NOMO-1 (cell line): ENCODE results near the gene FMN1.
"Not testable (repeated sequence)": the region's sequence is repeated elsewhere in the genome, so short reads cannot be mapped to it uniquely, and the experiment has no call there.

Source experiments
- DNase-seq, 2 experiments: peaks; one replicate each; lab custom pipeline; 2025; ENCODE audit not compliant: unreplicated experiment in 2 of 2; lab: John Stamatoyannopoulos, UW

FMN1 gene

DNA sequence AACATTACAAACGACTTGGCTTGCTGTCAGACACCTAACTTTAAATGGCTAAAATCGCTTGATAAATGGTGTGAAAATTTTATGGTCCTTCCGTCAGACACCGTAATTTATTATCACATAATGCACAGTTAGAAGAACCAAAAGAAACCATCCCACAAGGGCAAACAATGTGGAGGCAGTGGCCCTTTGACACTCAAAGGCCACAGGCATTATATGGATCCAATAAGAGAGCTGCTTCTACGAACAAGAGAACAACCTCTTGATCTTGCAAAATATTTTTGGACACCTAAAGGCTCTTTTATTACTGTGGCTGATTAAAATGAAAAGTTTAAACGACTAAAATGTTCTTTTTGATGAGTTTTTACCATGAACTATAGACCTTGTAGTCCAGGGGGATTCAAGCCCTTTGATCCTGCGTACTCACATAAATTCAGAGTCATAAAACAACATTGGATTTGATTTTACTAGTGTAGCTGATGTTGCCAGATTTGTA is 202.8 kb downstream of the FMN1 start:
- DNase-seq: no peak

DNA sequence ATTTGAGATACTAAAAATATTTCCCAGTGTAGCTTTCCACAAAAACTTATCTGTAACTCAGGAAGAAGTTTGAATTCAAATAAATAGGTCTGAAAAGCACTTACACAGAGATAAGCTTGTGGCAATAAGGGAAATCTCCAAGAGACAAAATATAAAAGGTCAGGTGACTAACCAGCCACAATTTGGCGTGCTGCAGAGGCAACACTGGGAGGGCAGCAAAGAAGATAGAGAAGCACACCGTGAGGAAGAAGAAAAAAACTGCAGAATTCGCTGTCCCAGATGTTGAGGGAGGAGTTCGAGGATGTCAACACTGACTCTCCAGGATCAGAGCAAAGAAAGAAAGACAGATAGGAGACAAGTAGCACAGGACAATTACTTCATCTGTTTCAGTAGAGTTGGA is 204.4 kb downstream of the FMN1 start:
- DNase-seq: no peak

DNA sequence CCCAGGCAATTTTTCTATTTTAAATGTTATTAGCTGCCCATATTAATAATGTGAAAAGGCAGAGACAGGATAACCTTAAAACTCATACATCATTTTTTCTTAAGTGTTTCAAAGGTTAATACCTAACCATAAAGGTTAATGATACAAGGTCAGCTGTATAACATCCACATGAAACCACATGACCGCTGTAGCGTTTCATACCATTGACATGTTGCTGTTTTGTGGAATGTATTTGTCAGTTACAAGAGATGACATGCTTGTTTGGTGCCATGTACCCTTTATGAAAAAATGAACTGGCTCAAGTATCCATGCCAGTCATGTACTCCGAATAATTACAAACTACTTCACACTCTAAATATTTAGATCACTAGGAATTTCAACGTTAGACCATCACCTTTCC is 207.4 kb downstream of the FMN1 start:
- DNase-seq: no peak

- no peak for DNase-seq
Observed at GRCh38 chr15:32986147-32986546, 208.4 kb downstream of the FMN1 start.

DNA sequence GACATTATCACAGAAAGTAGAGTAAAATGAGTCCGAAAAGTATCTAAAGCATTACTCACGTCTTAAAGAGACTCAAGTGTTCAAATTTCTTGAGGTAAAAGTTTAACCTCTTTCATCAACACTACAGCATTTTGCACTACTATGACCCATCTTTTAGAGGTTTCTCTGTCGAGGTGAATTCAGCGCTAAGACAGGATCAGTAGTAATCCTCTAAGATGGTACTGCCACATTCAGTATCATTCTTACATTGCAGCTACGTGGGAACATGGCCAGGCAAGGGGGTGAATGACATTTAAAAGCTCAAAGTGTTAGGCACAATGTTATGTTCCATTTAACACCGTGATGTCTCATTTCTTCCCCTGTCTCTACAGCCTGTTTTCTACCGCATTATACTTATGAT is 210.8 kb downstream of the FMN1 start:
- DNase-seq: no peak

- DNase-seq: no peak
Observed at GRCh38 chr15:32982001-32982400, 212.5 kb downstream of the FMN1 start.

DNA sequence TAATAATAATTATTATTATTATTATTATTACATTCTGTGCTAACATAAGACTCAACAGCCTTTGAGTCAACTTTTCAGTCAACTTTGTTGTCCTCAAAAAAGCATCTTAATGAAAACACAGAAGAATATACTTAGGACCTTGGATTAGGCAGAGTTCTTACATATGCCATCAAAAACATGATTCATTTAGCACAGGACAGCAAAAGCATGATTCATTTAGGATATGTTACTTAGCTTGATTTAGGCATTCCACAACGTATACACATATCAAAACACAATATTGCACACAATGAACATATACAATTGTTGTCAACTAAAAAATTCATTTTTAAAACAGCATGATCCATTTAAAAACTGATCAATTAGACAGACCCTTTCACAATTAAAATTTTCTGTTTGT is 213.0 kb downstream of the FMN1 start:
- no peak for DNase-seq

GRCh38 chr15:32979710-32980109 is 214.8 kb downstream of the FMN1 start:
- no peak for DNase-seq

DNA sequence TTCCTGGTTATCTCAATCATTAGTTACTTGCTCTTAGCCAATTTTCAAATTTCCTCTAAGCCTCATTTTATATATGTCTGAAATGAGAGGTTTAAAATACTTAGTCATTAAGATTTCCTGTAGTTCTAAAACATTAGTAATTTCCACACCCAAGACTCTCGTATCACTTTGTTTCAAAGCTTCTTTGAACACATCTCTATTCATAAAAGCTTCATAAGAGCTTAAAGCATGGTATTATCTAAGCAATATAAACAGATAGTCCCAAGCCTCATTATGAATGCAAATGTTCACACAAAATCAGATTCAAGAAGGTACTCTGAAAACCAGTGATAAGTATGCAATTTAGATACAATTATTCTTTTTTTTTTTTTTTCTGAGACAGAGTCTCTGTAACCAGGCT is 217.0 kb downstream of the FMN1 start:
- DNase-seq: no peak

DNA sequence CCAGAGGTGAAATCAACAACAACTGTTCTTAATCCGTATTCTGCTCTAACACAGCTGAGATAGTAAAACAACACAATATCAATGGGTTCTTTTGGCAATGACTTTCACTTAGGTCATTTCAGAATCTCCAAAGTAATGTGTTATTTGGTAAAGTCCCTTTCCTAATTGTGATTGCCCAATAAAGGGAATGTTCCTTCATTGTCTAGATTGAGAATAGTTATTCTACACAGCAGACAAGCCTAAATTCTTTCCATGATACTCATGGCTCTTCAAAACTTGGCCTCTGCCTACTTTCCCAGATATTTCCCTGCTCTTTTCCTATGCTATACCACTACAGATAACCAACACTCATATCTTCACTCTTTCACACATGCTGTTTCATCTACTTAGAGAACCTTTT is 219.8 kb downstream of the FMN1 start:
- no peak for DNase-seq

DNA sequence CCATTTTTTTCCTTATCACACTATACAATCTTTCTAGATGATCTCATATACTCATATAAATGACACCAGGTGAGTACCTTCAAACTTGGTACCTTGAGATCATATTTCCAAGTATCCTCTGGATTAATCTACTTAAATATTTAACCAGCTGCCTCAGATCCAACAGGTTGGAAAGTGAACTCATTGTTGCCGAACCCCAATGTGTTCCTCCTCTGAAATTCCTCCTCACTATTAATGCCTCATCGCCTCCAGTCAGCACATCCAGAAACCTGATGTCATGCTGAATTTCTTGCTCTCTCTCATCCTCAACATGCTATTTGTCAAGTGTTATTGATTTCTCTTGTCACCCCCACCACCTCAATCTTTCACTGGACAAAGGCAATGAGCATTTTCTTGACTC is 221.8 kb downstream of the FMN1 start:
- no peak for DNase-seq

DNA sequence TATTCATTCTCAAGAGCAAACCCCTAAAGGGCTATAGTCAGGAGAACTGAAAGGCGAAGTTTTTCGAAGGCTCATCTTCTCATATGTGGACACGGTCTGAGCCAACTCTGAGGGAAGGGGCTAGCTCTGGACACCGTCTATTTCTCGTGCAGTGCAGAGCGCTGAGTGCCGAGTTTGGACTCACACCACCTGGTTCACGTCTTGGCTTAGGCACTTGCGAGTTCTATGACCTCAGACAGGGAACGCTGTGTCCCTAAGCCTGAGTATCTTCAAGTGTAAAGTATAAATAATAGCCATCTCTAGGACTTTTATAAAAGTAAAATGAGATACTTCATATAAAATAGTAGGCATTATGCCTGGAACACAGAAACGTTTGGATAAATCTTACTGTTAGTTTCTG is 223.7 kb downstream of the FMN1 start:
- DNase-seq: no peak

DNA sequence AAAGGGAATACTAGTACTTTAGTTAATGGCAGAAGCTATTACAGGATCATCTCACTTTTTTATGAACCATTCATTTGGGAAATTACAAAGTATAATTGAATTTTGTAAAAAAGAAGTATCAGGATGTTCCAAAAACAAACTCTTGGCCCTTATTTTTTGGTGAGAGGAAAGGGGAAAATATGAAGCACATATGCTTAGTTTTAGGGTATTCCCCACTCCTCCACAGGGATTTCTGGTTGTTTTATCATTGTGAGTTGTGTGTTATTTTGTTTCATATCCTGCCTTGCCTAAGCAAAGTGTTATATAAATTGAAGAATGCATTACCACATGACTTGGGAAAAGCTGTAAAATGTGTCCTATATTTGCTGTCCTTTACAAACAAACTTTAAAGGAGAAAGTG is 227.0 kb downstream of the FMN1 start:
- DNase-seq: no peak

- no peak for DNase-seq
Observed at GRCh38 chr15:32966512-32966911, 228.0 kb downstream of the FMN1 start.

- no peak for DNase-seq
Observed at GRCh38 chr15:32965897-32966296, 228.6 kb downstream of the FMN1 start.

DNA sequence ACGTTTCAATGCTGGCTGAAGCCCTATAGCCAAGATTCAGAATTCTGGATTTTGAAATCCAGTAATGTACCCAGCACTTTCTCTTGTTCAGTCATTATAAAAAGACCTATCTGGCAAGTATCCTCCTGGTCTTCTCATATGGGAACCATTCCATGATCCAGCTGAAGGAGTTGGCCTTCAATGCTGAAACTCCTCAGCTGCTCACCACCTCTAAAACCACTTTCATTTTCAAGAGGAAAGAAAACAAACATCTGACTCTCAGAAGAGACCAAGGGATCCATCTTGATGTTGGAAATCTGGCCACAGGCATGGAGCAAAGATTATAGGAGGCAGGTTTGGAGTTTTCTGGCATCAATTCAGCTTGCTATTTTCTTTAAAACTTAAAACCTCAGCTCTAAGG is 235.4 kb downstream of the FMN1 start:
- no peak for DNase-seq

DNA sequence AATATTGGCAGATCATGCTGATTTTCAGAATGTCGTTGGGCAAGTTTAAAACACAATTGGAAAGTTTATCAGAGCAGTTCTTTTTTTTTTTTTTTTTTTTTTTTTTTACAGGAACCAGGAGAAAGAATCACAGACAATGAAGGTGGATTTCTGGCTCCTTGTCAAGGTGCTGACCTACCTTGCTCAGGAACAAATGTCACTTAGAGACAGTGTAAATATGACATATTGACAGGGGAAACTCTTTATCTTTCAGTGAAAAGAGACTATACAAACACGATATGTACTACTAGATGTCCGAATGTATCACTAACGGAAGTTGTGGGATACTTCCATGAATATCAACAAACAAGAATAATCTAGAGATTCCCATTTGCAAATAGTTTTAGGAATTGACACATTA is 237.3 kb downstream of the FMN1 start:
- DNase-seq: no peak

DNA sequence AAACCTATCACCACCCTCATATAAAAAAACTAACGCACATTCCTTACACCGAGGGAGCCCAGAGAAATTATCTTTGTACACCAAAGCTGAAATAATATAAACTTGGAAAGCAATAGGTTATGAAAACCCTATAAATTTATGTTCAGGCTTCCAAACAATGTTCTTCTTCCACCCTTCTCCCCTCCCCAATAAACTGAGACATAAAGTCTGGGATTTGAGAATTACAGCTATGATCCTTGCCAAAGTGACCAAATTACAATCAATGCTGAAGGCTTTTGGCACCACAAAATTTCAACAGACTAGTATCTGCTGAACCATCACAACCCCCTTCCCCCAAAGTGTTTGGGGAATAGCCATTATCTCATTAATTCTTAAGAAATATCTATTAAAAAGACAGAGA is 237.8 kb downstream of the FMN1 start:
- DNase-seq: no peak

DNA sequence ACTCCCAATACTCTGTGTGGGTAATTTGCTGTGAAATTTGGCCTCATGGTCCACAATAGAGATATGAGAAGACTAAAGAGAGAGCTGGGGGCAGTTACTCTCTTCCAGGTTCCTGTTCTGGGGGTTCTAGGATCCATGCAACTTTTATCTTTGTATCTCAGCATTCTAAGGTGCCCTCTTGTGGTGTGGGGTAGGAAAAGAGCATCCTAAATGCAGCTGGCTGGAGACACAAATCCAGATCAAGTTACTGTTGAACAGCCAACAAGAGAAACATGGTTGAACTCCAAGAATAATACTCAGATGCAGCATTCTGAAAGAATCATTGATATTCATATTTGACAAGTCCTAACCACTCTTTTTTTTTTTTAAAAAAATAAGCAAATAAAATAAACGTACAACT is 238.5 kb downstream of the FMN1 start:
- DNase-seq: peak; percentile 31 to 46

- DNase-seq: no peak
Observed at GRCh38 chr15:32953533-32953910, 241.0 kb downstream of the FMN1 start.

GRCh38 chr15:32952901-32953532 is 241.5 kb downstream of the FMN1 start:
- no peak for DNase-seq

DNA sequence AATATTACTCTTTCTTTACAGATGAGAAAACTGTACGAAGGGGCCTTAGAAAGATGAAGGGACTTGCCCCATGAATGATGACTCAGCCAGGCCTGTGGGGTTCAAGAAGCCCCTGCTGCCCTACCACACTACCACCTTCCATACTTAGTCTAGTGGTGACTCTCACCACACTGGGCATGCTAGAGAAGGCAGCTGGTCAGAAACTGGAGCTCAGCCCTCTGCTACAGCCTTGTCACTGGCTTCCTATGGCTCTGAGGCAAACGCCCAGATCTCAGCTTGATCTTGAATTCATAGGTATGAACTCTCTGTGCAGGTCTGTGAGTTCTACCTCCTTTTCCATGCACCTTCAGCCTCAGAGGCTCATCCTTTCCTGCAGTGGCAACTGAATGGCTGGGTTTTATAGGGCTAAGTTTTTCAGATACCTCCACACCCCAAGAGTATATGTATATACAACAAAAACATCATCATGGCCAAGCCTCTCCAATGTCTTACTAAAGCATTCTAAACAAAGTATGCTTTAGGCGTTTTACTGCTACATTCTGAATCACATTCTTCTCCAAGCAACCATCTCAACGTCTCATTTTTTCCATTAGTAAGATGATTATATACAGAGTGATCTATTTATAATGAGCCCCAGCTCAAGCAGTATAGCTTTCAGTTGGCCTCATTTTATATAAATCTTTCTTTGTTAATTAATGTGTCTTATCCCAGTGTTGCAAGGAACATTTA is 242.6 kb downstream of the FMN1 start:
- peak in 1 of 2 experiments; percentile 25 for DNase-seq

- DNase-seq: not testable (repeated sequence)
Observed at GRCh38 chr15:32950051-32950450, 244.5 kb downstream of the FMN1 start.
